HG03280 (cell line): ENCODE data around the gene AK9.
A peak's percentile ranks its signal among the peaks of the same experiment; 100 is the strongest.
"Not testable (repeated sequence)": the region's sequence is repeated elsewhere in the genome, so short reads cannot be mapped to it uniquely, and the experiment has no call there.

Experiments
- ATAC-seq: cut with Tn5 transposase; IDR thresholded peaks from one replicate; pipeline ENCODE4 v1.9.1; 2021; ENCODE audit warnings: mild to moderate bottlenecking, moderate library complexity; ENCODE audit not compliant: unreplicated experiment

Gene AK9

DNA sequence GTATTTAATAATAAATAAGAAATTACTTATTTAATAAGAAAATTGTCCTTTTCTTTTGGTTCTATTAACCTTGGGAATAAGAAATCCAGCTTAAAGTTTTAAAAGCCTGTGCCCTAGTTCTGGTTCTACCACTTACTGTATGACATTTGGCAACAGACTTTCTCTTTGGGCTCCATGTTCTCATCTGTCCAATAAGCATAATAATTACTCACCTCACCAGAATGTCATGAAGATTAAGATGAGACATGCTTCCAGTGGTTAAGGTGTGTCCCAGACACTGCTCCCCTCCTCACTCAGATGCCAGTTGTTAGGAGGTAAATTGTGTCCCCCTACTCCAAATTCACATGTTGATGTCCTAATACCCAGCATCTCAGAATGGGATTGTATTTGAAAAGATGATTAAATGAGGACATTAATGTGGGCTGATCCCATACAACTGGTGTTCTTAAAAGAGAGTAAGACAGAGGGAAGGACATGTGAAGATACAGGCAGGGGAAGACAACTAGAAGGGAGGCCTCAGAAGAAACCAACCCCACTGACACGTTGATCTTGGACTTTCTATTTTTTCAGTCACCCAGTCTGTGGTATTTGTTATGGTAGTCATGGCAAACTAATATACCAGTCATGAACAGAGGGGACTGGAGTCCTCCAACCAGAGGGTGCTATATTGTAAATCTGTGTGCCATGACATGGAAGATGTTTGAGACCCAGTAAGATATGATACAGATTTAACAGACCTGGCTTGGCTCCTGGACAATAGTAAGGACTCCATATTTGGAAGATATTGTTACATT lies 229.1 kb downstream of the AK9 start:
- ATAC-seq: no peak

DNA sequence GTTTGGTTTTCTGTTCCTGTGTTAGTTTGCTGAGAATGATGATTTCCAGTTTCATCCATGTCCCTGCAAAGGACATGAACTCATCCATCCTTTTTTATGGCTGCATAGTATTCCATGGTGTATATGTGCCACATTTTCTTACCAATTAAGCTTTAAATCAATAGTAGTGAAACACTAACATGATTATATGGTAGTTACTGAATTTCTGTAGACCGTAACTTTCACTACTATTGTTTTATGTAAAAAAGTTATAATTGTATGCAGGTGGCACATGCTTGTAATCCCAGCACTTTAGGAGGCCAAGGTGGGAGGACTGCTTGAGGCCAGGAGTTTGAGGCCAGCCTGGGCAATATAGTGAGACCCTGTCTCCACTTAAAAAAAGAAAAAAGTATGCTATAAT lies 229.8 kb downstream of the AK9 start:
- not testable (repeated sequence) for ATAC-seq

DNA sequence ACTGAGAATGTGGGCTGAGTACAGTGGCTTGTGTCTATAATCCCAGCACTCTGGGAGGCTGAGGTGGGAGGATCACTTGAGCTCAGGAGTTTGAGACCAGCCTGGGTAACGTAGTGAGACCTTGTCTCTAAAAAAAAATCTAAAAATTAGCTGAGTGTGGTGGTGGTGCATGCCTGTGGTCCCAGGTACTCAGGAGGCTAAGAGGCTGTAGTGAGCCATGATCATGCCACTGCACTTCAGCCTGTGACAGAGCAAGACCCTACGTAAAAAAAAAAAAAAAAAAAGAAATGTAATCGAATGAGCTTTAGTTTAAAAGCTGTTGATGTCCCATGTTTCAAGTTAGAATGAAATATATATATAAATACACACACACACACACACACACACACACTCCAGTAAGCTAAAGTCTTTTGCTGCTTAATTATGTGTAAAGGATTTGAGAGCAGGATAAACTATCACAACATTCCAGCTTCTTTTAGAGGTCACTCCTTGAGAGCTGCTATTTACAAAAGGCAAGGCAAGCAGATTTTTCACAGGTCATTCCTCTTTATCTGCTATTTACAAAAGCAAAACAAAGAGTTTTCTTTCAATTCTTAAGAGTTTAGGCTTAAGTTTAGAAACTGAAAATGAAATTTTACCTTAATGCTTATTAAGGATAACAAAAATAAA lies 230.7 kb downstream of the AK9 start:
- ATAC-seq: no peak

DNA sequence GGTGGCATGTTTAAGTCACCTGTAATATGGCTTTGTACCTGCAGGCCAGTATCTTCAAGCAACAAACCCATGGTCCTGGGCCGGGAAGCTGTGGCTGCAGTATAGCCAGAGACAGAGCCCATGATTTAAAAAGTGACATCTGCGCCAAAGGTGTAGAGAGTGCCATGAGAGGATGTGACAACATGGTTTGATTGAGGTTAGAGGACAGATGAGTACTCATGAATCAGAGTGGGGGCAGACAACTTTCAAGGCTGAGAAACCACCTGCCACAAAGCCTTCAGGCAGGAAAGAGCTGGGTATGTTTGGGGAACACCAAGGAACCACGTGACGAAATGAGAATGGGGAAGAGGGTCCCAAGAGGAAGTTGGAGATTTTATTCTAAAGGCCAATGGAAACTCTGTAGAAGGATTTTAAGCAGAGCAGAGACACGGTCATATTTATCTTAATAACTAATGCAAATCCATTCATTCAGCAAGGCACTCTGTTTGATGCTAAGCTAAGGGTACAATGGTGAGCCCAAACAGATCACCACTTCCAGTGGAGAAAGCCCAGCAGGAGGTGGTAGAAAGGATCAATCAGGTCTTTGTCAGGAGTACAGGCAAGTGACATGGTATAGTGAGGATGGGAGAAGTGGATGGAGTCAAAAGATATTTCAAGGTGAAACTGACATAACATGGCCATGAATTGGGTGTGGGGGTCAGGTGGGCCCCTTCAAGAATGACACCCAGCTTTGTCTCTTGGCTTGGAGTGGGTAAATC lies 232.0 kb downstream of the AK9 start:
- peak; percentile 18 for ATAC-seq

DNA sequence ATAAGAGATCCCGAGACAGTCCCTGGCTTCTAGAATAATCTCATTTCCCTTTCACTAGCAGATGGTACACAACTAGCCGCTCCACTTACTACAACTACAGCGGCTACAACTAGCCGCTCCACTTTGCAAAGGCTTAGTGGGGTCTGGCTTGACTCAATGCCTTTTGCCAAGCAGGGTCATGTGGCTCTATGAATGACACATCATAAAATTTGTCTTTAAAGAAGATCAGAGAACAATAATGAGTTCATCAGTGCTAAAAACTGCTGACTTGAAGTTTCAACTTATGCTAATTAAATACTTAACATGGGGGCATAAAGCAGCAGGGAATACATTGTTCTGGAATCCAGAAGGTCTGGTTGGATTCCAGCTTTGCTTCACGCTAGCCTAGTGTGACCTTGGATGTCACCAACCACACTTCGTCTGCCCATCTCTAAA lies 233.4 kb downstream of the AK9 start:
- ATAC-seq: no peak

DNA sequence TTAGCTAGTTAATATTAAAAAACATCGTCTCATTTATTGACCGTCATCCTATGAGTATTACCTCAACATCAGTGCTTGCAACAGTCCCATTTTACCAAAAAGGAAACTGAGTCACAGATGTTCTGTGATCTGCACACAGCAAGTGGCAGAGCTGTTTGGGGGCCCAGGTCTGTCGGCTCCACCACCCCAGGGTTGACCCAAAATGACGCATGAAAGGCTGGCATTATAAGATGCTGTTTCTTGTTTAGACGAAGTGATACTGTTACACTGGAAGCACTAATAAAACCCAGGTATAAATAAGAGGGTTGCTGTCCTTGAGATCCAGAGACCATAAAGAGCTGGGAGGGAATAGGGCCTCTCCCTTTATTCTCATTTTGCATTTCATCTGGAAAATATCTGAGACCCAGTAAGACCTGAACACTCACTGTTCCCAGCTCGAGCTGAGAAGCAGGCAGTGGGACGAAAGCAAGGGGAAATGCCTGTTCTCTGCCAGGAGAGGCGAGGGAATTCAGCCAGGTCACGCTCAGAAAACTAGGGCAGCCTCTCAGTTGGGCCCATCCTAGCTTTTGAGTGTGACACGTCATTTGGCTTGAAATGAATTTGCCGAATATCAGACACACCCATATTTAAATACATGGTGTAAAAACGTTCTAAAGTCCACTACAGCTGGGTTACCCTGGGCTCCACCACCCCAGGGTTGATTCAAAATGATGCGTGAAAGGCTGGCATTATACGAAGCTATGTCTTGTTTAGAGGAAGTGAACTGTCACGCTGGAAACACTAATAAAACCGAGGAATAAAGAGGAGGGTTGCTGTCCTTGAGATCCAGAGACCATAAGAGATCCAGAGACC lies 234.1 kb downstream of the AK9 start:
- ATAC-seq: no peak

DNA sequence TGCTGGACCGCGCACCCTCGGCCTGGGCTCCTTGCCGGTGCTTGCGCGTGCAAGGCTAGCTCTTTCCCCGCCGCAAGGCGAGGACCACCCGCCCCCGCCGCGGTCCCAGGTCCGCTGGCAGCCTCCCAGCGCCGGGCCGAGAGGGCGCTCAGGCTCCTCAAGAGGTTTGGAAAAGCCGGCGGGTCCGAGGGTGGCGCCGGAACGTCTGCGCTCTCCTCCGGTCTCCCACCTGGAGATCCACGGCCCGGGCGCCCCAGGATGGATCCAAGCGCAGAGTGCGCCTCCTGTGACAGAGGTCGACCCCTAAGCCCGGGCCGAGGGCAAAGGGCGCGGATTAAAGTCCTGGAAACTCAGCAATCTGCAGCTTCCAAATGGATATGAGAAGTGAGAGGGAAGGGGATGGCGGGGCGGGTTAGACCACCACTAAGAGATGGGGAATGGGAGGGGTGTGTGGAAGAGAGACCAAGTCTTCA lies 234.9 kb downstream of the AK9 start:
- ATAC-seq: peak; percentile 1

DNA sequence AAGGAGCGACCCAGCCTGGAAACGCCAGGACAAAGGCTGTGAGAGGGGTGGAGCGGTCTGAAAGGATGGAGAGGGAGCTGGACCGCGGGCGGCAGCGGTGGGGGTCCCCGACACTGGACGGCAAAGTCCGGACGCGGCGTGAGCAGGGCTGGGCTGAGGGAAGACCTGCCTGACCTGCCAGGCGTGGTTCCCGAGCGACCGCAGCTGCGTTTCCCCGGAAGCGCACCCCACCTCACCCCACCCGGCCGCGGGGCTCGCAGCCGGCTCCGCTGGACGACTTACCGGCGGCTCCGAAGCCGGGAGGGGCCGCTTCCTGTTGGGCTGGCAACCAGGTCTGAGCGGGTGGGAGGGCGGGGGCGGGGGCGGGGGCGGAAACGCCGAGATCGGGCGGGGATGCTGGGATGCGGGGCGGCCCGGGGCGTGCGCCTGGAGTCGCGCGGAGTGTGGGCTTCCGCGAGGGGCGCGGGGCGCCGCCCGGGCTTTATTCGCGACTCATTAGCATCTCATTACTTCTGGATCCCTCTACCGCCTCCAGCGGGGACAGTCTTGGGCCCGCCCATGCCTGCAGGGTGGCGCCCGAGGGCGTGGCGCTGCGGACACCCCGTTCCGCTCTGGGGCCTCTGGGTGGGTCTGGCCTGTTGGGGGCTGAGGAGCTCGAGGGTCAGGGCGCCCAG lies 235.4 kb downstream of the AK9 start, which contains the start of gene MICAL1:
MICAL1 (minus strand) TSS at position 336 of the 674 bp plus-strand sequence. CDS start 1,576 bp downstream, outside the sequence.
- ATAC-seq: peak; percentile 74

DNA sequence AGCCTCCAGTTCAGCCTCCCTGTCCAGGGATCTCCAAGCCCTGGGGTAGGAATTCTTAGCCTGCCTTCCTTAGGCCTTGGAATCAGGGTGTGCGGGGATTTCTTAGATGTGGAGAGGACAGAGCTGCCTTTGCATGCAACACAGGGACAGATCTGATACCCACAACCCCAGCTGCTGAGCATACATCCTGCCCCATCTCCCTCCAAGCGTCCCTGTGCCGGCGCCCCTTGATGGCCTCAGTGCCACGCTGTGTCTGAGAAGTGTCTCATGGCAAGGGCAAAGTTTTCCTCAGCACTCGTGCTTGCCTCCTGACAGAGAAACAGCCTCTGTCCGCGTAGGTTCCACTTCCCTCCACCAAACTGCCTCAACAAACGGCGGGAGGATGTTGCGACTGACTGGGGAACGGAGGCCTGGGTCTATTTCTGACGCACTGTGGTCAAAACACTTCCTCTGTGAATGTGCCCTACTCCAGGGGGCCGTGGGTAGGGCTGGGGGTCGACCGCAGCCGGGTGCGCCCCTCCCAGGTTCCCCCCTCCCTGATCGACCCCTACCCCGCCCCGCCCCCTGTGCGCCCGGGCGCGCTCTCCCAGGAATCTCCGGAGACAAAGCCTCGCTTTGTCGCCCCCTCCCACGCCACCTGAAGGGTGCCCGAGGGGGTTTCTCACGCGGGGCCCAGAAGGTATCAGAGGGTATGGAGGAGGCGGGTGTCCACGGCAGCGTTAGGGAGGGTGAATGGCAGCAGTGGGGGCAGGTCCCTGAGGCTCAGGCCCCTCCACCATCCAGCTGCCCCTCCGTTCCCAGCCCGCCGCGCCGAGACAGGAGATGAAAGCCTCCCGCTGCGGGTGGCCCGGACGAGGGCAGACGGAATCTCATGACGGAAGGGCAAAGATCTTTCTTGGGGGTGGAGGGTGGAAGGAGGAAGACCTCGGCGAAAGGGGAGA lies 236.2 kb downstream of the AK9 start:
- ATAC-seq: peak; percentile 17

DNA sequence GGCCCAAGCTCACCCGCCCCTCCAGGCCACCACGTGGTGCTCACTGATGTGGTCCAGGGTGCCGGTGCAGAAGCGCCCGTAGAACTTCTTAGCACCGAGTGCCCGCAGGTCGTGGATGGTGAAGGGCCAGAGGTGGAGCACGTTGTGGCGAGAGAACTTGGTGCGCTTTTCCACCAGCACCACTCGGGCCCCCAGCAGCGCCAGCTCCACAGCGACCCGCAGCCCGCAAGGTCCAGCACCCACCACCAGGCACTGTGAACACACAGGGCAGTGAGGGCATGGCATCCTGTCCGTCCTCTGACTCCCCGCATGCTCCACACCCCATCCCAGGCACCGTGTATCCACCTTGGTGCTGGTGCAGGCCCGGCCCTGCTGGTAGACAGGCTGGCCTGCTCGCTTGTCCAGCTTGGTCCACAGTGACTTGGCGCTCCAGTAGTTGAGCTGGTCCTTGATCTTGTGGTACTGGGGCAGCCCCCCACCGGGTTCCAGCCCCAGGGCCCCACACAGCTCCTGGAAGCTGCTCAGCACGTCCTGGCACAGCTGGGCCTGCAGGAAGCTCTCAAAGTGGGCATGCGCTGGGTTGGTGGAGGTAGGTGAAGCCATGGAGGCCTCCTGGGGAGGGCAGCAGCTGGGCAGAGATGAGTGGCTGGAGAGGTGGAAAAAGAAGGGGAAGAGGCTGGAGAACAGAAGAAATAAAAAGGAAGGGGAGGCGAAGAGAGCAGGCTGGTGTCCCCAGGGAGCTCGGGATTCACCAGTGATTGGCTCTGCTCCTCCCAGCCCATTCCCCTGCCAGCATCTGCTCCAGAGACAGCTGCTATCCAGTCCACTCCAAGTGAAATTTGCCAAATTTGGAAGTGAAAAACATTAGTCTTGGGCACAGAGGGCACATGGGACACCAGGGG lies 237.2 kb downstream of the AK9 start:
- ATAC-seq: no peak

DNA sequence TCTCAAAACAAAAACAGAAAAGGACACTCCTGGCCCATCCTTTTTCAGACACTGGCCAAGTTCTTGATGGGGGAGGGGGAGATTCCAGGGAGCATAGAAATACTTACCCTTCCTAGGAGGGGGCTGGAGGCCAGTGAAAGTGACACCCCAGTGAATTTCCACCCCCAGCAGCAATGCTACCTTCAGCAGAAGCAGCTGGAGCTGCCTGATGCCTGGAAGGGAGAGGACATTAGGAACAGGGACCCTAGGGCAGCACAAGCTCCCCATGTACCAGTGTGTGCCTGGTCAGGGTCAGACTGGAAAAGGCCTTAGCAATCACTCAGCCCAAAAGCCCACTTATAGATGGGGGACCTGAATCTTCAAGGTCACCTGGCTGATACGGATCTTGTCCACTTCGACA lies 237.8 kb downstream of the AK9 start:
- no peak for ATAC-seq

DNA sequence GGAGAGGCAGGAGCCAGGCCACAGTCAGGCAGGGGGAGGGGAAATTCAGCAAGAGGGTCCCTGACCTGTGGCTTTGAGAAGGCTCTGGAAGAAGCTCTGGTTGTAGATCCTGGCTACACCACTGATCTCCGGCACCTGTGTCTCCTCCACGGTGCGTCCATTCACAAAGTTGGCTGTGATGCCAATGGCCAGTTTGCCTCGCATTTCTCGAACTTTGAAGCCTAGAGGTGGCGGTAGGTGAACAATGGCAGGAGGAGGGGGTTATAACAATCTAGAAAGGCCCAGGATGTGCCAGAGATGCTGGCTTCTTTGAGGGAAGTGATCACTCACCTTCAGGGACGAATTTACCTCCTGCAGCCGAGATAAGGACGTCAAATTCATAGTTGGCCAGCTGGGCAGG lies 238.8 kb downstream of the AK9 start:
- ATAC-seq: no peak

DNA sequence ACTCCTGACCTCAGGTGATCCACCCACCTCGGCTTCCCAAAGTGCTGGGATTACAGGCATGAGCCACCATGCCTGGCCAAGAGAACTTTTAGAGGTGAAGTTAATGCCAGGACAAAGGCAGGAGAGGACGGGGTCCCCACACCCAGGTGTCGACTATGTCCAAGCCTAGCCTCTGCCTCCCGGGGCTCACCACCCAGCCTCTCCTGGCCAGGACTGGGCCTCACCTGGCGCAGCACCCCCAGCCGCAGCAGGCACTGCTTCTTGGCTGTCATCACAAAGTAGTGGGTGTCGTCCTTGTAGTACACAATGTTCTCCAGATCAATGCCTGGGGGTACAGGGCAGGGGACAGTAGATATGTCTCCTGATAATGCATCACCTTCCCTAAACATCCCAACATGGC lies 239.6 kb downstream of the AK9 start:
- no peak for ATAC-seq

DNA sequence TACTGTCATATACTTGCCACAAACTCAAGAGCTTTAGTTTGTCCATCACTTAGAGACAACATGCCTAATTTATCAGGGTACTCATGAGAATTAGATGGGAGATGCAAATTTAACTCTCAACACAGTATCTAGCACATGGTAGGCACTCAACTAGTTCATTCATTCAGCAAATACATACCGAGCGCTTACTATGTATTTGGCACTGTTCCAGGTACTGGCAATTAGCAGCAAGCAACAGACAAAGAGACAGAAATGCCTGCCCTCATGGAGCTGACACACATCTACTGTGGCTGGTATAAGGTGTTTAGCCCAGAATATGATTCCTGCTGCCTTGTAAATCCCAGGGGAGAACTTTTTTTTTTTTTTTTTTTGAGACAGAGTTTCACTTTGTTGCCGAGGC lies 240.2 kb downstream of the AK9 start:
- no peak for ATAC-seq

DNA sequence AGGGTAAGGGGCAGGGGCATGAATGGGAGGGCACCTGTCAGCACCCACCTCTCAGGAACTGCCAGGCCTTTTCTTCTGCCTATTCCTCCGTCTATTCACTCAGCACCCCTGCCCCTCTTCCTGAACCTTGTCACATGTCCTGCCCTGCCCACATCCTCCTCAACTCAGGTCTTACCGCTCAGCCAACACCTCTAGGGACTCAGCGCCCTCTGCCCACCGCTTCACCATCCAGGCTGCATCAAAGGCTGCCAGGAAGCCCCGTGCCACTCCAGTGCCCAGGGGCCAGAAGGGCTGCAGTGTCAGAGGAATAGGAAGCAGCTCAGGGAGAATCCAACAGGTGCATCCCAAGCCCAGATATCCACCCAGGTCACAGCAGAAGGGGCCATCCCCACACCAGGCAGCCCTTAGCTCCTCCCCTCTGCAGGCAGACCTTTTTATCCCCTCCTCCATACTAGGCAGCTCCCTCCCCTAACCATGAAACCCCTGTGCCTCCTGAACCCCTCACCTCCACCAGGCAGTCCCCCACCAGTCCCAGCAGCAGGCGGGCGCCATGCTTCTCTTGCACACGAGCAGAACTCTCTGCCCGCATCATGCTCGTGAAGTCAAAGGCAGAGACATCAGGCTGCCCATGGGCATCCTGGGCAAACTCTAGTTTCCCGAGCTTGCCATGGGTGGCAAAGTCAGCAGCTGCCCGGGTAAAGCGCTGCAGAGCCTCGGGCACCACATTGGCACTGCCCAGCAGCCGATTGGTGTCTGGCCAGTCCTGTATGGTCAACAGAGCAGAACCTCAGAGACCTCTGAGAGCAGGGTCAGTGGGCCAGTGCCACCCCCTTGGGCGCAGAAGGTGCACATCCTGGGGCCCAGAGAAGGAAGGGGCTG lies 241.0 kb downstream of the AK9 start:
- no peak for ATAC-seq

DNA sequence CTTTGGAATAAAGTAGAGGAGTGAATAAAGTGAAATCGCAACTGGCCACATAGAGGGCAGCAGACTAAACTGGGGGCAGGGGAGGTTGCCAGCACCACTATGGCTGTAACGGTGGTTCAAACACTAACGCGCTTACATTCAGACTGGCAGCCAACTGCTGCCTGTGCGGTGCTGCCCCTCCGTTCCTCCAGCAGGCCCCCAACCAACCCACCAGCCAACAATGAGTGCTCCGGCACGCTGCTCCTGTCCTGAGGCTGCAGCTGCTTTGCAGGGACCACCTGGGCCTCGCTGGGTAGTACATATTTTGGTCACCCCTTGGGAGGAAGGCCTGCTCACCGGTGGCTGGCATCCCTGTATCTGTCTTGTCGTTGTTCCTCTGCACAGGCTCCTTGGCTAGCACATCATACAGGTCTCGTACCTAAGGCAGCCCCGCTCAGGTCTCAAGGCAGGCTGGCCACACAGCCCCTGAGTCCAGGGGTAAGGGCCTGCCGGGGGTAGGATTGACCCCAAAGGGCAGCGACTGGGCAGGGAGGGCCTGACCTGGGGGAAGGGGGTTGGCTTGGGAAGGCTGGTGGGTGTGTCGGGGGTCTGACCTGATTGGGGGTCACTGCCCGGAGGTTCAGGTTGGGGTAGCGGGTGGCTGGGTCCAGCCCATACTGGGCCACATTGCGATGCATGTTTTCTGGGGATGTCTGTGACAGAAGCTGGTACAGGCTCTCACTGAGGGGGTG lies 241.8 kb downstream of the AK9 start:
- no peak for ATAC-seq
